ENCODE results near the gene LMF1. TPM values are rescaled to one million over a fixed set of nuclear protein-coding genes. Genes with fewer than 3 reads are reported as not detected.

Gene LMF1
- total and polyA plus RNA-seq, 2 of the 8 experiments (the other 6 are each of a cell fraction or from before 2014, with no cell fraction given) = 3.5 to 9.1 TPM

DNA sequence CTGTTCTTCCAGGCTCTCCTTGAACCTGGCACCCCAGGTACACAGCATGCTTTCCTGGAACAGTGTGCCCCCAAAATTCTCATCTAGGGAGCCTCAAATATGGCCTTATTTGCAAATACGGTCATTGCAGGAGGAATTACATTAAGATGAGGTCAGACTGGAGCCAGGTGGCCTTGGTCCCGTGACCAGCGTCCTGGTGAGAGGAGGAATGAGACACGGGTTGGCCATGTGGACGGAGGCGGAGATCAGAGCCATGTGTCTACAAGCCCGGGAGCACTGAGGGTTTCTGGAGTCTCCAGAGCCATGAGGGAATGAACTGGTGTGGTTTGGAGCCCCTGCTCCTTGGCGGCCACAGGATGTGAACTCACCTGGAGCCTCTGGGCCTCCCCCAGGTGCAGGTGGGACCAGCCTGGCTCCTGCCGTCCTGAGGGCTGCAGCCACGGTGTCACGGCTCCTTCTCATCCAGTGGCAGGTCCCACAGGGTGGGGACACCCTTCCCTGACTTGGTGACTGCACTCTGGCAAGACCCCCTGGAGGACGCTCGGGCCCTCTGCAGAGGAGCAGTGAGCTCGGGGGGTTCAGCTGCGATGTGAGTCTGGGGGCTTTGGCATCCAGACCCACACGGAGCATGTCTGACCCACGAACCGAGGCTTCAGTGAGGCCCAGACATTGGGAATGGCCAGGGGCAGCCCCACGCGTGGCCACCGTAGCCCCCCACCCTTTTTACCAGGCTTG is 148.4 kb downstream of the LMF1 start:
- Histone ChIP-seq H3K56ac (replicated peaks; ENCODE audit: insufficient read length, low read depth, low read length) (no peak overlapping the region), H3K79me2 (ENCODE audit: control insufficient read depth in 1 of 2, insufficient read depth in 2 of 2, low read length in 2 of 2) (no peaks in the 10 kb centered on the region), H3K4me1 (replicated peaks in 1 of 4; ENCODE audit: control insufficient read depth in 3 of 4, insufficient read depth in 4 of 4, low read length in 3 of 4) (peaks cover 0 to 14% (median 0%) of the 10 kb centered on the region in 4 experiments; a peak in 2 of 7 replicates), H2AFZ (ENCODE audit: low read length) (no peak overlapping the region), H3K18ac (ENCODE audit: extremely low read depth, low read length) (no peak overlapping the region), H3K4me3 (ENCODE audit: extremely low read depth in 1 of 4, insufficient read depth in 2 of 4, low read depth in 3 of 4, low read length in 4 of 4) (no peak overlapping the region), H4K20me1 (replicated peaks in 1 of 2; ENCODE audit: control insufficient read depth in 1 of 2, insufficient read depth in 2 of 2, low read length in 2 of 2) (peaks cover 0 to 6% of the 10 kb centered on the region in 2 experiments), H3K23me2 (ENCODE audit: low read depth, low read length) (no peaks in the 10 kb centered on the region), H2BK20ac (ENCODE audit: low read length) (no peak overlapping the region; the same call in 1 of the 2 replicates), H2BK5ac (ENCODE audit: low read depth, low read length) (no peak overlapping the region), H3K36me3 (ENCODE audit: control insufficient read depth in 2 of 4, insufficient read depth in 4 of 4, low read length in 3 of 4) (no peaks in the 10 kb centered on the region), H3K79me1 (ENCODE audit: low read depth, low read length) (no peaks in the 10 kb centered on the region), H2BK15ac (ENCODE audit: low read length) (no peak overlapping the region), H3K27me3 (replicated peaks in 1 of 4; ENCODE audit: control insufficient read depth in 3 of 4, extremely low read depth in 1 of 4, insufficient read depth in 3 of 4, low read length in 3 of 4) (0 out of 7 replicates have a peak, but pooled peaks cover 0 to 2% (median 0%) of the 10 kb centered on the region in 4 experiments), H4K5ac (ENCODE audit: insufficient read length, low read depth, low read length) (no peak overlapping the region), H4K91ac (replicated peaks; ENCODE audit: insufficient read length, low read length) (no peak overlapping the region), H3K4me2 (ENCODE audit: insufficient read depth in 1 of 2, low read depth in 2 of 2, low read length in 2 of 2) (no peak overlapping the region), H2BK120ac (replicated peaks; ENCODE audit: low read depth, low read length) (no peak overlapping the region), H3K23ac (ENCODE audit: insufficient read length) (no peak overlapping the region), H3K4ac (replicated peaks; ENCODE audit: insufficient read length, low read depth, low read length) (no peak overlapping the region), H2AK5ac (ENCODE audit: low read depth, low read length) (no peak overlapping the region), H3K9me3 (ENCODE audit: insufficient read depth in 2 of 2, low read depth in 1 of 2, low read length in 1 of 2) (peaks cover 4 to 15% of the 10 kb centered on the region in 2 experiments; a peak in 3 of 4 replicates), H3K14ac (ENCODE audit: insufficient read length) (no peak overlapping the region), H3K9ac (replicated peaks in 1 of 4; ENCODE audit: extremely low read depth in 1 of 4, low read depth in 3 of 4, low read length in 3 of 4) (no peak overlapping the region), H2BK12ac (ENCODE audit: low read depth, low read length) (no peak overlapping the region), H4K8ac (ENCODE audit: extremely low read depth, insufficient read depth, low read length) (no peak overlapping the region), H3K27ac (ENCODE audit: low read depth, low read length) (no peak overlapping the region)
- ChIA-PET POLR2A (ENCODE audit: partially characterized antibody) (no interaction called here), CTCF (ENCODE audit: partially characterized antibody) (interaction anchor here (1.6 kb wide), 1 partner anchor 235 kb away, joined by 8 read pairs; no protein-coding TSS in a partner anchor)
- WGBS, 2 experiments (ENCODE audit: extremely low coverage in 1 of 2, insufficient coverage in 1 of 2, insufficient read length in 1 of 2, insufficient replicate concordance in 2 of 2, low coverage in 1 of 2, low lambda C conversion rate in 2 of 2, missing lambda C conversion rate in 1 of 2) = 89% methylated on average over 19 of the region's 21 CpGs; no CpG with 5 or more reads in 1 of the 2 experiments
- FAIRE-seq (no peak), DNase-seq (ENCODE audit: low read depth in 1 of 2, low spot score in 2 of 2) (no peak)

Data from H1 (cell line).